ENCODE data around the gene ANO4.
A peak's percentile ranks its signal among the peaks of the same experiment; 100 is the strongest.
"Not testable (repeated sequence)": the region's sequence is repeated elsewhere in the genome, so short reads cannot be mapped to it uniquely, and the experiment has no call there.

Gene ANO4

GRCh38 chr12:101078536-101079285, 284.1 kb downstream of the ANO4 start:
- no peaks in the 10 kb centered on the region for H3K9me3 ChIP-seq (ENCODE audit: control insufficient read depth, low read depth, low read length)
- no peak overlapping the region for H3K9ac ChIP-seq (ENCODE audit: low read length)
- no peak overlapping the region for H3K27ac ChIP-seq (ENCODE audit: low read length)
- H3K36me3 ChIP-seq (ENCODE audit: control insufficient read depth, low read depth, low read length): no peaks in the 10 kb centered on the region
- no peaks in the 10 kb centered on the region for H3K4me1 ChIP-seq (ENCODE audit: control insufficient read depth, low read depth, low read length)
- H3K4me3 ChIP-seq (ENCODE audit: low read length): no peak overlapping the region
- no peaks in the 10 kb centered on the region for H3K27me3 ChIP-seq (ENCODE audit: control insufficient read depth, insufficient read depth, low read length)

- no peak overlapping the region for H3K9ac ChIP-seq (ENCODE audit: low read length)
- H3K4me1 ChIP-seq (ENCODE audit: control insufficient read depth, low read depth, low read length): no peaks in the 10 kb centered on the region
- H3K27me3 ChIP-seq (ENCODE audit: control insufficient read depth, insufficient read depth, low read length): no peaks in the 10 kb centered on the region
- no peak overlapping the region for H3K27ac ChIP-seq (ENCODE audit: low read length)
- no peak overlapping the region for H3K4me3 ChIP-seq (ENCODE audit: low read length)
- H3K9me3 ChIP-seq (ENCODE audit: control insufficient read depth, low read depth, low read length): no peaks in the 10 kb centered on the region
- H3K36me3 ChIP-seq (ENCODE audit: control insufficient read depth, low read depth, low read length): no peaks in the 10 kb centered on the region
Measured at GRCh38 chr12:101082706-101083105, 288.1 kb downstream of the ANO4 start.

- H3K9me3 ChIP-seq (ENCODE audit: control insufficient read depth, low read depth, low read length): no peaks in the 10 kb centered on the region
- no peaks in the 10 kb centered on the region for H3K36me3 ChIP-seq (ENCODE audit: control insufficient read depth, low read depth, low read length)
- no peaks in the 10 kb centered on the region for H3K27me3 ChIP-seq (ENCODE audit: control insufficient read depth, insufficient read depth, low read length)
- no peak overlapping the region for H3K4me3 ChIP-seq (ENCODE audit: low read length)
- H3K27ac ChIP-seq (ENCODE audit: low read length): no peak overlapping the region
- no peaks in the 10 kb centered on the region for H3K4me1 ChIP-seq (ENCODE audit: control insufficient read depth, low read depth, low read length)
- H3K9ac ChIP-seq (ENCODE audit: low read length): no peak overlapping the region
Measured at GRCh38 chr12:101086490-101087135, 292.0 kb downstream of the ANO4 start.

- Histone ChIP-seq H3K9ac (ENCODE audit: low read length) (no peak overlapping the region), H3K36me3 (ENCODE audit: control insufficient read depth, low read depth, low read length) (no peaks in the 10 kb centered on the region), H3K27ac (ENCODE audit: low read length) (peak overlapping the region; percentile 37), H3K4me3 (ENCODE audit: low read length) (no peak overlapping the region), H3K4me1 (ENCODE audit: control insufficient read depth, low read depth, low read length) (no peaks in the 10 kb centered on the region), H3K9me3 (ENCODE audit: control insufficient read depth, low read depth, low read length) (no peaks in the 10 kb centered on the region), H3K27me3 (ENCODE audit: control insufficient read depth, insufficient read depth, low read length) (no peaks in the 10 kb centered on the region)
Measured at GRCh38 chr12:101087920-101088319, 293.3 kb downstream of the ANO4 start.

GRCh38 chr12:101089271-101089670, 294.7 kb downstream of the ANO4 start:
- H3K27me3 ChIP-seq (ENCODE audit: control insufficient read depth, insufficient read depth, low read length): no peaks in the 10 kb centered on the region
- H3K36me3 ChIP-seq (ENCODE audit: control insufficient read depth, low read depth, low read length): no peaks in the 10 kb centered on the region
- no peaks in the 10 kb centered on the region for H3K4me1 ChIP-seq (ENCODE audit: control insufficient read depth, low read depth, low read length)
- H3K9ac ChIP-seq (ENCODE audit: low read length): no peak overlapping the region
- H3K27ac ChIP-seq (ENCODE audit: low read length): no peak overlapping the region
- no peaks in the 10 kb centered on the region for H3K9me3 ChIP-seq (ENCODE audit: control insufficient read depth, low read depth, low read length)
- no peak overlapping the region for H3K4me3 ChIP-seq (ENCODE audit: low read length)

- H3K4me3 ChIP-seq (ENCODE audit: low read length); H3K9me3 ChIP-seq (ENCODE audit: control insufficient read depth, low read depth, low read length); H3K27me3 ChIP-seq (ENCODE audit: control insufficient read depth, insufficient read depth, low read length); H3K36me3 ChIP-seq (ENCODE audit: control insufficient read depth, low read depth, low read length); H3K27ac ChIP-seq (ENCODE audit: low read length); H3K9ac ChIP-seq (ENCODE audit: low read length); H3K4me1 ChIP-seq (ENCODE audit: control insufficient read depth, low read depth, low read length): not testable (repeated sequence)
Measured at GRCh38 chr12:101090222-101090621, 295.6 kb downstream of the ANO4 start.

- H3K4me1 ChIP-seq (ENCODE audit: control insufficient read depth, low read depth, low read length): no peaks in the 10 kb centered on the region
- no peak overlapping the region for H3K27ac ChIP-seq (ENCODE audit: low read length)
- H3K9ac ChIP-seq (ENCODE audit: low read length): no peak overlapping the region
- no peaks in the 10 kb centered on the region for H3K27me3 ChIP-seq (ENCODE audit: control insufficient read depth, insufficient read depth, low read length)
- H3K4me3 ChIP-seq (ENCODE audit: low read length): no peak overlapping the region
- no peaks in the 10 kb centered on the region for H3K36me3 ChIP-seq (ENCODE audit: control insufficient read depth, low read depth, low read length)
- no peaks in the 10 kb centered on the region for H3K9me3 ChIP-seq (ENCODE audit: control insufficient read depth, low read depth, low read length)
Measured at GRCh38 chr12:101097829-101098580, 303.4 kb downstream of the ANO4 start.

- Histone ChIP-seq H3K27ac (ENCODE audit: low read length) (no peak overlapping the region), H3K9ac (ENCODE audit: low read length) (no peak overlapping the region), H3K27me3 (ENCODE audit: control insufficient read depth, insufficient read depth, low read length) (no peaks in the 10 kb centered on the region), H3K36me3 (ENCODE audit: control insufficient read depth, low read depth, low read length) (no peaks in the 10 kb centered on the region), H3K4me3 (ENCODE audit: low read length) (no peak overlapping the region), H3K9me3 (ENCODE audit: control insufficient read depth, low read depth, low read length) (no peaks in the 10 kb centered on the region), H3K4me1 (ENCODE audit: control insufficient read depth, low read depth, low read length) (no peaks in the 10 kb centered on the region)
Measured at GRCh38 chr12:101107032-101107763, 312.6 kb downstream of the ANO4 start.

GRCh38 chr12:101108130-101108529, 313.6 kb downstream of the ANO4 start:
- no peaks in the 10 kb centered on the region for H3K9me3 ChIP-seq (ENCODE audit: control insufficient read depth, low read depth, low read length)
- no peak overlapping the region for H3K27ac ChIP-seq (ENCODE audit: low read length)
- H3K4me3 ChIP-seq (ENCODE audit: low read length): no peak overlapping the region
- no peaks in the 10 kb centered on the region for H3K4me1 ChIP-seq (ENCODE audit: control insufficient read depth, low read depth, low read length)
- no peaks in the 10 kb centered on the region for H3K27me3 ChIP-seq (ENCODE audit: control insufficient read depth, insufficient read depth, low read length)
- H3K36me3 ChIP-seq (ENCODE audit: control insufficient read depth, low read depth, low read length): no peaks in the 10 kb centered on the region
- no peak overlapping the region for H3K9ac ChIP-seq (ENCODE audit: low read length)

- Histone ChIP-seq H3K4me3 (ENCODE audit: low read length) (no peak overlapping the region), H3K9me3 (ENCODE audit: control insufficient read depth, low read depth, low read length) (no peaks in the 10 kb centered on the region), H3K27ac (ENCODE audit: low read length) (no peak overlapping the region), H3K9ac (ENCODE audit: low read length) (no peak overlapping the region), H3K4me1 (ENCODE audit: control insufficient read depth, low read depth, low read length) (no peaks in the 10 kb centered on the region), H3K36me3 (ENCODE audit: control insufficient read depth, low read depth, low read length) (no peaks in the 10 kb centered on the region), H3K27me3 (ENCODE audit: control insufficient read depth, insufficient read depth, low read length) (no peaks in the 10 kb centered on the region)
Measured at GRCh38 chr12:101110866-101111265, 316.3 kb downstream of the ANO4 start.

GRCh38 chr12:101111441-101111840, 316.9 kb downstream of the ANO4 start:
- no peak overlapping the region for H3K9ac ChIP-seq (ENCODE audit: low read length)
- H3K27ac ChIP-seq (ENCODE audit: low read length): no peak overlapping the region
- no peaks in the 10 kb centered on the region for H3K27me3 ChIP-seq (ENCODE audit: control insufficient read depth, insufficient read depth, low read length)
- H3K4me3 ChIP-seq (ENCODE audit: low read length): no peak overlapping the region
- H3K4me1 ChIP-seq (ENCODE audit: control insufficient read depth, low read depth, low read length): no peaks in the 10 kb centered on the region
- no peaks in the 10 kb centered on the region for H3K36me3 ChIP-seq (ENCODE audit: control insufficient read depth, low read depth, low read length)
- H3K9me3 ChIP-seq (ENCODE audit: control insufficient read depth, low read depth, low read length): no peaks in the 10 kb centered on the region
